GM19043 (cell line): ENCODE results near the gene METTL26.

Experiments
- ATAC-seq: cut with Tn5 transposase; IDR thresholded peaks from one replicate; pipeline ENCODE4 v1.9.1; 2021; ENCODE audit warnings: low read depth; ENCODE audit not compliant: unreplicated experiment

Gene METTL26

GRCh38 chr16:675884-676564, 39.9 kb upstream of the METTL26 start:
- ATAC-seq = no peak

DNA sequence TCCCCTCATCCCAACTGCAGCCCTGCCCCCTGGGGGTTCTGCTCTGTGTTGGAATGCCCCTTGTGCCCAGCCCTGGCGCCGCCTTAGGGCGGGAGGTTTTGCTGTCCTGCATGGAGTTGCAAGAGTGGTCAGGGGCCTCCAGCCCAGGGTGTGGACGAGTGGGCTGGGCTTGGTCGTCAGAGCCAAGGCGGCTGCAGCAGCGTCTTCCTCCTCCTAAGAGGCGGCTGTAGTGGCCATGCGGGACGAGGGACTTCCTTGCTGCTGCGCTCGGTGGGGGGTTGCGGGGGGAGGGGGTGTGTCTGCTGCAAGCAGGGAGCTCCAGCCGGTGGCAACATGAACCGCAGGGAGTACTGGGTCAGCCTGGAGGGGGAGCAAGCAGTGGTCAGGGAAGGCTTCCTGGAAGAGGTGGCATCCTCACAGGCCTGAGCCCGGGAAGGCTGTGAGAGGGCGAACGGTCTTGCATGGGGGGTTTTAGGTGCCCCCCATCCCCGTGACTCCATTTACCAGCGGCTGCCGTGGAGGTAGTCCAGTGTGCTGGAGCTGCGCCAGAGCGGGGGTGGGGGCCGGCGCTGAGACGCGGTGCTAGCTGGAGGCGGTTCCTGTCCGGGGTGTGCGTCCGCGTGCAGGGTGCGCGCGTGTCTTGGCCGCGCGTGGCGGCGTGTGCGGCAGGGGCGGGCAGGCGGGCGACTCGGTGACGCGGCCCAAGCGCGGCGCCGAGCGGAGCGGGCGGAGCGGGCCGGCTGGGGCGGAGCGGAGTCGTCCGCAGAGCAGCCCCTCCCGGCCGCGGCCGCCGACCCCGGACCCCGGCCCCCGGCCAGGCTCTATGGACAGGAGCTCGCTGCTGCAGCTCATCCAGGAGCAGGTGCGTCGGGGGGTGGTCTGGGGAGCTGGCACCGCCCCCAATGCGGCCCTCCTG, 39.1 kb upstream of the METTL26 start, which contains the start of gene RHBDL1:
RHBDL1 (plus strand) TSS at position 704 of the 916 bp plus-strand sequence; CDS start at position 824, 120 bp downstream.
- no peak for ATAC-seq

GRCh38 chr16:674214-674881, 38.2 kb upstream of the METTL26 start:
- ATAC-seq = no peak

DNA sequence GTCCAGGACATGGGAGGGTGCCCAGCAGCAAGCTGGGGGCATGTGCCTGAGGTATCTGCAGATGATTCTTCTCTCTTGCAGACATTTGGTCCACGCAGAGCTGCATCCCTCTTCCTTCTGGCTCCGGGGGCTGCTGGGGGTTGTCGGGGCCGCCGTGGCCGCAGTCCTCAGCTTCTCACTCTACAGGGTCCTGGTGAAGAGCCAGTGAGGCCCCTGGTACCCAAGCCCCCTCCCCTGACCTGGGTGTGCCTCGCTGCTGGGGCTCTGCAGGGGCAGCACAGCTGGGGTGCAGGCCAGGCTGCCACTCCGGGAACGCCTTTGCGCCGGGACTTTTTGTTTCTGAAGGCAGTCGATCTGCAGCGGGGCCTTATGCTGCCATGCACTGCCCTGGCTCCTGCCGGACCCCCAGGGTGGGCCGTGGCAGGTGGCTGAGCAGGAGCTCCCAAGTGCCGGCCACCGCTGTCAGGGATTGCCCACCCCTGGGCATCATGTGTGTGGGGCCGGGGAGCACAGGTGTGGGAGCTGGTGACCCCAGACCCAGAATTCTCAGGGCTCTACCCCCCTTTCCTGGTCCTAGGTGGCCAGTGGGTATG, 37.4 kb upstream of the METTL26 start:
- no peak for ATAC-seq

DNA sequence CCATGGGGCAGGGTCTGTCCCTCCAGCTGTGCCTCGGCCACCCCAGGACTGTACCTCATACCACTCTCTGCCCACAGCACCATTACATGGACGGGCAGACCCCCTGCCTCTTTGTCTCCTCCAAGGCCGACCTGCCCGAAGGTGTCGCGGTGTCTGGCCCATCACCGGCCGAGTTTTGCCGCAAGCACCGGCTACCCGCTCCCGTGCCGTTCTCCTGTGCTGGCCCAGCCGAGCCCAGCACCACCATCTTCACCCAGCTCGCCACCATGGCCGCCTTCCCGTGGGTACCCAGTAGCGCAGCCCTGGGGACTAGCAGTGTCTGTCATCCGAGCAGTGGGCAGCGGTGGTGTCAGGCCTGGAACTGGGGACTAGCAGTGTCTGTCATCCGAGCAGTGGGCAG, 36.7 kb upstream of the METTL26 start:
- ATAC-seq = no peak

DNA sequence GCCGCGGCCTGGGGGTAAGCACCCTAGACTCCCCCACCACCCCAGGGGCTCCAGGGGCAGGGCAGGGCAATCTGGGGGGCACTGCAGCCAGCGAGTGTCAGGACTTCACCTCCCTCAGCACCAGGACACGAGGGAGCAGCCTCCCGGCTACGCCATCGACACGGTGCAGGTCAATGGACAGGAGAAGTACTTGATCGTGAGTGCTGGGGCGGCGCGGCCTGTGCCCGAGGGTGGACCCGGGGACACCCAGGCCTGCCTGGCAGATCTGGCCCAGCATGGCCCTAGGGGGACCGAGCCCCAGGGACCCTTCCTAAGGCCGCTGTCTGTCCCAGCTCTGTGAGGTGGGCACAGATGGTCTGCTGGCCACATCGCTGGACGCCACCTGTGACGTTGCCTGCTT, 36.3 kb upstream of the METTL26 start:
- ATAC-seq = no peak

- ATAC-seq = no peak
Measured at GRCh38 chr16:671353-672131, 35.4 kb upstream of the METTL26 start.

GRCh38 chr16:670485-671352, 34.6 kb upstream of the METTL26 start:
- ATAC-seq = no peak

DNA sequence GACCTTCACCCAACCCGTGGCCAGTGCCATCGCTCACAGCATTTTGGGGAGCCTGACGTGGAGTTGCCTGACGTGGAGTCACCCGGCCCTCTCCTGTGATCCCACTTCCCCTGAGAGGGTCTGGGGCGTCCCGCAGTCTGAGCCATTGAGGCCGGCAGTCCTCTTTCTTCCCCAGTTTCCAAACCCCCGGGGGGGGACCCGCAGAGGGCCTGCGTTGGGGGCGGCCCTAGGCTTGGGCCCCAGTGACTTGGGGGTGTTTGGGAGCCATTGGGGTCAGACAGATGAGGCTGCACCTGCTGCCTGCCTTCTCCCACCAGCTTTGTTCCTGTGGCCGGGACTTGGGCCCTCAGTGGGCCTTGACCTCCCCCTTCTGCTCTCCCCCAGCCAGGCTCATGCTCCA, 33.6 kb upstream of the METTL26 start:
- no peak for ATAC-seq

DNA sequence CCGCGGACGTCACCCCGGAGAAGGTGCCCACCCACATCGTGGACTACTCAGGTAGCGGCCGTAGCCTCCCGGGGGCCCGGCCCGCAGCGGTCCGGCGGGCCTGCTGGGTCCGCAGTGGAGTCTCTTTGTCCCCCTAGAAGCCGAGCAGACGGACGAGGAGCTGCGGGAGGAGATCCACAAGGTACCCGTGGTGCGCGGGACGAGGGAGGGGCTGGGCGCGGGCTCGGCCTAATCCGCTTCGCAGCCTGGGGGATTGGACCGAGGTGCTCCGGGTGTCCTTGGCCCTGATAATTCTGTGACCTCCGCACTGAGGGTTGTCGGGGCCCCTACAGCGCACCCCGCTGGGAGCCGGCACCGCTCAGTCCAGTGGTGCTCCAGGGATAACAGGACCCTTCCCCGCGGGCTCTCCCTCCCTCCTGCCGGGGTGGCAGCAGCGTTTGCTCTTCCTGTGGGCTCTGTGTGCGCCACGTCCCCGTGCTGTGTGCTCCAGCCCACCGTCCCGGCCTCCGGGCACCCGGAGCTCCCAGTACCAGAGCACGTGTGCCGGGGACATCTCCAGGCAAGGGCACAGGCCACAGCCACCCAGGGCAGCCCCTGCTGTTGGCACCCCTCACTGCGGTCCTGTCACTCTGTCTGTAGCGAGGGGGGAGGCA, 32.5 kb upstream of the METTL26 start:
- no peak for ATAC-seq

- ATAC-seq = peak; percentile 91
Measured at GRCh38 chr16:667780-668518, 31.8 kb upstream of the METTL26 start, which contains the start of gene RHOT2. TSS of gene RHOT2 (plus strand) at chr16:668132. CDS start at chr16:668200, 68 bp downstream.

DNA sequence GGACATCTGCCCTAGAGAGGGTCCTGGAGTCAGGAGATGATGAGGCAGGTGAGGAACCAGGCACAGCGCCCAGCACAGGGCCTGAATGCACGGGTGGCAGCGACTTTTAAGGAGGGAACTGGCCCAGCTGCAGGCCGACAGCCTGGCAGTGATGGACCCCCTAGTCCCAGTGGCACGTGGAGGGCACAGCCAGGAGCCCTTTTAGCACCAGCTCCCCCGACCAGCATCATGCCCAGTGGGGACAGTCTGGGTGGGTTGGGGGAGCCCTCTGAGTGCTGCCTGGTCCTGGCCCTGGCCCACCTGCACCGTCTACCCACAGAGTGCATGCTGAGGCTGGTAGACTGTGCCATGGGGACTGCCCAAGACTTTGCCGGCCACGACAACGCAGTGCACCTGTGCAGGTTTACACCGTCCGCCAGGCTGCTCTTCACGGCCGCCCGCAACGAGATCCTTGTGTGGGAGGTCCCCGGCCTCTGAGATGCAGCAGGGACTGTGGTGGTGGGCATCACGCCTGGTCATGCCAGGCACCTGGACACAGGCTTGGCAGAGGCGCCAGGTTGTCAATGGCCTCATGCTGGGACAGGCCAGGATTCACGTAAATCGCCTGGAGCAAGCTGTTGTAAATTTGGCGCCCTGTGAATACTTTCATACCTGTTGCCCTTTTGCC, 31.1 kb upstream of the METTL26 start:
- no peak for ATAC-seq

GRCh38 chr16:666572-666971, 30.5 kb upstream of the METTL26 start:
- no peak for ATAC-seq

DNA sequence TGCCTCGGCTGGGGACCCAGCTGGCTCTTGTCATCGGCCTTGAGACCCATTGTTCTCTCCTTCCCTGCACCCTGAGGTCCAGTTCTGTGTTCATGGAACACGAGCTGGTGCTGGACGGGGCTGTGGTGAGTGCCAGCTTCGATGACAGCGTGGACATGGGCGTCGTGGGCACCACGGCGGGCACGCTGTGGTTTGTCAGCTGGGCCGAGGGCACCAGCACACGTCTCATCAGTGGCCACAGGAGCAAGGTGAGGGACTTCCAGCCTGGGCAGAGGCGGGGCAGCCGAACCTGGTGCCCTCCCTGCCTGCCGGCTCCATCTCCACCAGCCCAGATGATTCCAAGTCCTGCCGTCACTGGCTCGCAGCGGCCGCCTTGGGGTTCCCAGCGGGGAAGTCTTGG, 26.5 kb upstream of the METTL26 start:
- no peak for ATAC-seq

DNA sequence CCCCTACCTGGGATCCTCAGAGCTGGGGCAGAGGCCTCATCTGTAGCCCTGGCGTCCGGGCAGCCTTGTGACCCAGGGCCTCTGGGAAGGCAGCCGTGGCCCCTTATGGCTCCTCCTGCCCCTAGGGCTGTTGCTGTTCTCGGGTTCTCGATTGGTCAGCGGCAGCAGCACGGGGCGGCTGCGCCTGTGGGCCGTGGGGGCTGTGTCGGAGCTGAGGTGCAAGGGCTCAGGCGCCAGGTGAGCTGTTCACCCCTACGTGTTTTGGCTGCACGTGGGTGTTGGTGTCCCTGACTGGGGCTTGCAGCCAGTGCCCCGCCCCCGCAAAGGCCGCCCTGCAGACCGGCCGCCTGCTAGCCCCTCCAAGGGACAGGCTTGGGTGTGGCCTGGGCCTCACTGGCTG, 26.0 kb upstream of the METTL26 start:
- ATAC-seq = no peak

DNA sequence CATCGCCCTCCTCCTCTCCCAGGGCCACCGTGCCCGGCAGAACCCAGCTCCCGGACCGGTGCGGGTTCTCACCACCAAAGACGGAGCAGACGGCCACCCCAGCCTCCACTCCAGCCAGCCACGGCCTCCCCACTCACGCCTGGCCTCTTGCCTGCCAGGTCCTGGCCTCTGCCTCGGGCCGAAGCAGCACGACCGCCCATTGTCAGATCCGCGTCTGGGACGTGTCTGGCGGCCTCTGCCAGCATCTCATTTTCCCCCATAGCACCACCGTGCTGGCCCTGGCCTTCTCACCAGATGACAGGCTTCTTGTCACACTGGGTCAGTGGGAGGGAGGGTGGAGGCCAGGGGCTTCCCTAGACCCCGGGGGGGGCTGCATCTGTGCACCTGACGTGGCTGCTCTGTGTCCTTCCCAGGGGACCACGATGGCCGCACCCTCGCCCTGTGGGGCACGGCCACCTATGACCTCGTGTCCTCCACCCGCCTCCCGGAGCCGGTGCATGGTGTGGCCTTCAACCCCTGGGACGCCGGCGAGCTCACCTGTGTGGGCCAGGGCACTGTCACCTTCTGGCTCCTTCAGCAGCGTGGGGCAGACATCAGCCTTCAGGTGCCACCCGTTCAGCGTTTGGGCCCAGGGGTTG, 25.2 kb upstream of the METTL26 start:
- no peak for ATAC-seq
